Activated naive CD4-positive, alpha-beta T cell treated with anti-CD3 and anti-CD28 coated beads, Interleukin-2, amount 50 U/mL, for 72 hours (primary cell): ENCODE results near the gene ENTREP1. TPM values are rescaled to one million over a fixed set of nuclear protein-coding genes. Genes with fewer than 3 reads are reported as not detected.

ENCODE experiments used
- ATAC-seq, 2 donors: fragments of 150-1000 bp; cut with Tn5 transposase; 2 replicates each; pipeline ENCODE4 v1.10.0; 2021; ENCODE audit warnings: mild to moderate bottlenecking in 2 of 2, moderate library complexity in 2 of 2
- DNase-seq, 2 donors: peaks; one replicate each; pipeline ENCODE4 v3.0.0; 2021 to 2022; ENCODE audit warnings: low spot score in 2 of 2
- H3K27ac Mint-ChIP-seq, 2 donors: one replicate each; pipeline ENCODE4 v1.8.0; 2022; ENCODE audit warnings: mild to moderate bottlenecking in 2 of 2, mixed read lengths in 2 of 2
- H3K36me3 Mint-ChIP-seq, 2 donors: one replicate each; pipeline ENCODE4 v1.8.0; 2022; ENCODE audit warnings: mixed read lengths in 2 of 2
- H3K9me3 Mint-ChIP-seq, 2 donors: one replicate each; pipeline ENCODE4 v1.8.0; 2022; ENCODE audit warnings: mixed read lengths in 2 of 2
- total RNA-seq, 2 donors: library from RNA; stranded (reverse); gene quantifications; one replicate each; pipeline ENCODE4 v1.2.3, GENCODE V29; 2022

ENTREP1 gene
- total RNA-seq, 2 donors from 2014 or later: not detected

DNA sequence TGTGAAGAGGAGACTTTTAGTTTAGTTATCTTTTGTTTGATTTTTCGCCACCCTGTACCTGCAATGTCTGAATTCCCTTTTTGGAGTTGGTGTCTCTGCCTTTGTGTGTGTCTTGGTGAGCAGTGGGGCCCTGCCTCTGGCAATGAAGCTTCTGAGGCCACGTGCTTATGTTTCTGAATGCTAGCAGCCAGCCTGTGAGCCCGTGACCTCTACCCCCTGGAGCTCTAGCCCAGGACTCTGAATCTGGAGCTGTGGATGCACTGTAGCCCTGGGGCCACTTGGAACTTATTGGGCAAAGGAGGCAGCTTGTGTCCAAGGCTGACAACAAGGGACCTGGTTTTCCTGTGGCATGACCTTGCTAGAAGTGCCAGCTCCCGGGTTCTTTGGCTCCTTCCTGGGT lies 19.4 kb downstream of the ENTREP1 start:
- ATAC-seq: no peak
- H3K27ac Mint-ChIP-seq: no peak overlapping the region

DNA sequence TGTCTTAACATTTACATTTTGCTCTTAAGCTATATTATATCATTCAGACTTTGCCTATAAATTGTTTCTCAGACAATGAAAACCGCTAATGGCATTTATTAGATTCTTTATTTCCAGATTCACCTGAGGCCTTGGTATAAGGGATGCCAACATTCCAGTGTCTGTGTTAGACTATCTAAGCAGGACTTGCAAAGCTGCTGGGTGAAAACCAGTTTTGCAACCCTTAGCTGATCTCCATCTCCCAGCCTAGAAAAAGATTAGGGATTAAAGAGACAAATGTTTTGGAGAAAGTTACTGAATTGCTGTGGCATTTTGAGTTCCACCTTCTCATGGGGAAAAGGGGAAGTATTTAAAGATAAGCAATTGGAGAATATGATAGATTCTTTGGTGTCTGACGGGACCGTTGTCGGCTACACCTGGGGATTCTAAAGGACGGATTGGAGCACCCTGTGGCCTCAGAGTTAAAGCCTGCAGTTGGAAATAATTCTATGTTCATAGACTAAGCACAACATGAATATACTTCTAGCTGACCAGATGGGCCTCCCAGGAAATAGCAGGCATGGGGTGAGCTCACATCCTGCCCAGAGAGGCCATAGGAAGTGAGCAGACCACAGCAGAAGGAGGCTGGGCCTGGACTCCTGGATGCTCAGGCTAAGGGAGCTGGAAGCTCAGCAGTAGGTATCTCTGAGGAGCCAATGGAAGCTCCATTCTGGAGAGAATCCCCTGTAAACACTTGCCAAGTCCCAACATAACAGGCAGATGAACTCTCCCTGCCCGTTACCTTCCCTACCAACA lies 21.8 kb downstream of the ENTREP1 start:
- Mint-ChIP-seq H3K9me3 (no peaks in the 10 kb centered on the region), H3K27ac (no peak overlapping the region), H3K36me3 (no peaks in the 10 kb centered on the region)
- ATAC-seq: no peak
- DNase-seq: no peak

More for the DNA sequence above, 19.4 kb downstream of the ENTREP1 start:
- Mint-ChIP-seq H3K9me3 (no peaks in the 10 kb centered on the region), H3K36me3 (no peaks in the 10 kb centered on the region)
- no peak for DNase-seq

GRCh38 chr9:69347607-69348006 lies 22.6 kb downstream of the ENTREP1 start:
- no peaks in the 10 kb centered on the region for H3K9me3 Mint-ChIP-seq
- no peaks in the 10 kb centered on the region for H3K36me3 Mint-ChIP-seq
- no peak overlapping the region for H3K27ac Mint-ChIP-seq
- ATAC-seq (no peak), DNase-seq (no peak)

- H3K27ac Mint-ChIP-seq: no peak overlapping the region
- no peak for DNase-seq
- no peaks in the 10 kb centered on the region for H3K36me3 Mint-ChIP-seq
- no peak for ATAC-seq
- H3K9me3 Mint-ChIP-seq: no peaks in the 10 kb centered on the region
Observed at GRCh38 chr9:69351227-69351626, 26.2 kb downstream of the ENTREP1 start.

GRCh38 chr9:69355232-69355631 lies 30.2 kb downstream of the ENTREP1 start:
- Mint-ChIP-seq H3K9me3 (no peaks in the 10 kb centered on the region), H3K36me3 (no peaks in the 10 kb centered on the region), H3K27ac (no peak overlapping the region)
- ATAC-seq (no peak), DNase-seq (no peak)

- no peak for DNase-seq
- Mint-ChIP-seq H3K36me3 (no peaks in the 10 kb centered on the region), H3K9me3 (no peaks in the 10 kb centered on the region), H3K27ac (no peak overlapping the region)
- no peak for ATAC-seq
Observed at GRCh38 chr9:69357030-69357775, 32.2 kb downstream of the ENTREP1 start.

DNA sequence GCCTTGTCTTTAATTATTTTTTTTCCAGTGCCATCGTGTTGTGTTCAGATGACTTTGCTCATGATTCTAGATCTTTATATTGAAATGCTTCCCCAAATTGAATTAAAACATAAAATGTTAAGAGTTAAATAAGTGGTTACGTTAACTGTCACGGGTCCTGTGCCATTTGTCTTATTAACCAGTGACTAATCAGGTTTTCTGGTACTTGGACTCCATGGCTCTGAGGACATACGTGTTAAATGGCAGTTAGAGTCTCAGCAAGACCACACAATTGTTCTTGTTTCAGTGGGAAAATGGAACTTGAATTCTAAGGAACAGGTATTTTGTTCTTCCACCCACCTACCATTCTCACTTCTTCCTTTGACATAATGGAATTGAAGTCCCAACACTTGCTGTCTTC lies 32.8 kb downstream of the ENTREP1 start:
- no peaks in the 10 kb centered on the region for H3K9me3 Mint-ChIP-seq
- no peak for ATAC-seq
- H3K27ac Mint-ChIP-seq: no peak overlapping the region

DNA sequence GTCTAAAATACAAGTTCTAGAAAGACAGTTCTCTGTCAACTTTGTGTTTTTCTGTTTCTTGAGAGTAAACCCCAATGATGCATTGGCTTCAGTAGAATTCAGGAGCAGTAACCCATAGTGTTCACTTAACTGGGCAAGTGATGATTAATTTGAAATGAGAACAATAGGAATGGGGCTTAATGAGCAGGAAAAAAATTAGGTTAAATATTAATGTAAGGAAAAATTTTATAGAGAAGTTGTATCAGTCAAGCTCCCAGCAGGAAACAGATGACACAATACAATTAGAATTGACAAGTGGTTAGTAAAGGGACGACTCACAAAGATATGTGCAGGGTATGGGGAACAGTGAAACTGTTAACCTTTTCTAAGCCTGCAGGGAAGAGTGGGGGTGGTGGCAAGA lies 38.2 kb downstream of the ENTREP1 start:
- Mint-ChIP-seq H3K27ac (no peak overlapping the region), H3K36me3 (peaks cover 0 to 2% of the 10 kb centered on the region in 2 donors), H3K9me3 (peaks cover 0 to 2% of the 10 kb centered on the region in 2 donors)
- DNase-seq (no peak), ATAC-seq (no peak)

More for the DNA sequence above, 32.8 kb downstream of the ENTREP1 start:
- DNase-seq: no peak
- no peaks in the 10 kb centered on the region for H3K36me3 Mint-ChIP-seq

GRCh38 chr9:69364510-69365150 lies 39.6 kb downstream of the ENTREP1 start:
- no peak for ATAC-seq
- peaks cover 0 to 11% of the 10 kb centered on the region in 2 donors for H3K36me3 Mint-ChIP-seq
- DNase-seq: no peak
- peaks cover 0 to 4% of the 10 kb centered on the region in 2 donors for H3K9me3 Mint-ChIP-seq
- no peak overlapping the region for H3K27ac Mint-ChIP-seq

DNA sequence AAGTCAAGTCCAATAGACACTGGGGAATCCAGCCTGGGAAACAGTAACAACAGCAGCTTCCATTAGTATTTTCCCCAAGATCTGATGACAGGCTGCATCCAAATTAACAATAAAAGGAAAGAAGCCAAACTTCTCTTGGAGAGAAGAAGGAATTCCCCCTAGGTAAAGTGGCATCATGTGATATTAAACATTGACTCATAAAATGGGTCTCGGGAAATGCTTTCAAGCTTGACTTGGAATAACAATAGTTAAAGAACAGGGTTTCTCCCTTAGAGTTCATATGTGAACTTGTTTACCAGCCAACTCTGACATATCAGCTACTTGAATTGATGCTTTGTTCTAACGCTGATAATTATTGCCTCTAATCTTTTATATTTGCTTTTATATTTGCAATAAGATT lies 45.4 kb downstream of the ENTREP1 start:
- ATAC-seq (no peak), DNase-seq (no peak)
- Mint-ChIP-seq H3K27ac (no peak overlapping the region), H3K9me3 (peaks cover 0 to 4% of the 10 kb centered on the region in 2 donors), H3K36me3 (peaks cover 0 to 11% of the 10 kb centered on the region in 2 donors)

- no peak overlapping the region for H3K27ac Mint-ChIP-seq
- peaks cover 0 to 4% of the 10 kb centered on the region in 2 donors for H3K9me3 Mint-ChIP-seq
- DNase-seq (no peak), ATAC-seq (no peak)
- H3K36me3 Mint-ChIP-seq: peaks cover 0 to 11% of the 10 kb centered on the region in 2 donors
Observed at GRCh38 chr9:69371001-69371400, 46.0 kb downstream of the ENTREP1 start.

GRCh38 chr9:69376651-69377050 lies 51.6 kb downstream of the ENTREP1 start:
- H3K9me3 Mint-ChIP-seq: no peaks in the 10 kb centered on the region

DNA sequence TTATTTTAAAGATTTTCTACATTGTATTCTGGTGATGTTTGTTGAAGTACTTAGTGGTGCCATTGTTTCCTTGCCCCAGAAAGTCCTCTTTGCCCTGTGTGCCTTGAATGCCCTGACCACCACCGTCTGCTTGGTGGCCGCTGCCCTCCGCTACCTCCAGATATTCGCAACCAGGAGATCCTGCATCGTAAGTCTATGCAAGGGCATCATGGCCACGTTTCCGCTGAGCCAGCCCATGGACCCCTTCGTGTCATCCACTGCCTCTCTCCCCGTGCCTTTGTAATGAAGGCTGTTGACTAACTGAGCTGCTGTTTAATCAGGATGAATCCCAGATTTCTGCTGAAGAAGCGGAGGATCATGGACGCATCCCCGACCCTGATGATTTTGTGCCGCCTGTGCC lies 52.3 kb downstream of the ENTREP1 start:
- ATAC-seq: no peak

More at GRCh38 chr9:69376651-69377050, 51.6 kb downstream of the ENTREP1 start:
- Mint-ChIP-seq H3K36me3 (no peaks in the 10 kb centered on the region), H3K27ac (no peak overlapping the region)
- no peak for ATAC-seq
- DNase-seq: no peak

DNA sequence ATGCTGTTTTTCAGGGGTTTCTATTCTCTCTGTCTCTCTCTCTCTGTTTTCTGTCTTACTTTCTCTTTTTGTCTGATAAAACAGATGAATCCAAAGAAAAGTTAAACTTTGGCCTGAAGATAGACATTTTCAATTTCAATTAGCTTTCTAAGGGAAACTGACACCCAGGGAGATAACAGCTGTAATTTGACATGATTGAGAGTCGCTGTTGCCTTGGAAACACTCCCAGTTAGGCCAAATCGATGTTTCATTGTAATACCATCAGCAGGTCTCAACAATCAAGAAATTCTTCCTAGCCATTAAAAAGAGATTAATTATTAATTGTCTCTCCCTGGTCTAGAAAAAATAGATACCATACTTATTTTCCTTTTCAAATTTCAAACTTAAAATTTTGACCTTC lies 53.0 kb downstream of the ENTREP1 start:
- Mint-ChIP-seq H3K36me3 (no peaks in the 10 kb centered on the region), H3K9me3 (no peaks in the 10 kb centered on the region), H3K27ac (no peak overlapping the region)
- no peak for DNase-seq
- no peak for ATAC-seq

More for the DNA sequence above, 52.3 kb downstream of the ENTREP1 start:
- no peaks in the 10 kb centered on the region for H3K9me3 Mint-ChIP-seq
- H3K27ac Mint-ChIP-seq: no peak overlapping the region
- no peaks in the 10 kb centered on the region for H3K36me3 Mint-ChIP-seq
- DNase-seq: no peak

DNA sequence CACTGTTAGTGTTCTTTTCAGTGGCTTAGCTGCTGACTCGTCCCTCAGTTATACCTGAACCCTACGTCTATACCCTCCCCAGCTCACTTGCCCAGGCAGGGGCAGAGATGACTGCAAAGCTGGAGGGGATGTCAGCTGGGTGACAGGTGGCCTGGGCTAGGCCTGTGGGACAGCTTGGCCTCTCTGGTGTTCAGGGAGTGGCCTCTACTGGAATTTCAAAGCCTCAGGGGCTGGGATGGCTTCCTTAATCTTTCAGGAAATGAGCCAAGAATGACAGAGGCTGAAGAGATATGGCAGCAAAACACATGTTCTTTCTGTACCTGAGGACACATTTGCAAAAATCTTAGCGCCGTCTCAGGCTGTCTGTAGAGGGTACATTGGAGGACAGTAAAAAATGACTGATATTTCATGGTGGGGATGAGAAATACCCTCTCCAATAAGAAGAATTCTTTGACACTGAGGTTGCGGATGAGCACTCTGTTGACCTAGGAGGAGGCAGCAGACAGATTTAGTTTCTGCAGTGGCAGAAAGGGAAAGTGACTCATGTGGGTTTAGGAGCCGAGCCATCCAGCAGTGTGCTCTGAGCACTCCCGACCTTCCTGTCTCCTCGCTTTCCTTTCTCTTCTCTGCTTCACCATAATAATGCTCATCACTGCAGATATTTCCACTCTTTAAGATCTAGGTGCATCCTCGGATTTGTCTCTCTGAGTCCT lies 54.4 kb downstream of the ENTREP1 start:
- Mint-ChIP-seq H3K9me3 (no peaks in the 10 kb centered on the region), H3K36me3 (no peaks in the 10 kb centered on the region), H3K27ac (no peak overlapping the region)
- ATAC-seq (no peak), DNase-seq (no peak)

- H3K9me3 Mint-ChIP-seq: no peaks in the 10 kb centered on the region
- H3K36me3 Mint-ChIP-seq: no peaks in the 10 kb centered on the region
- DNase-seq (no peak), ATAC-seq (no peak)
- no peak overlapping the region for H3K27ac Mint-ChIP-seq
Observed at GRCh38 chr9:69380301-69380700, 55.3 kb downstream of the ENTREP1 start.

- Mint-ChIP-seq H3K27ac (no peak overlapping the region), H3K9me3 (no peaks in the 10 kb centered on the region), H3K36me3 (no peaks in the 10 kb centered on the region)
- ATAC-seq (no peak), DNase-seq (no peak)
Observed at GRCh38 chr9:69380811-69381210, 55.8 kb downstream of the ENTREP1 start.
